Heart left ventricle (tissue), 16 donors: ENCODE data around the gene PREX1. TPM values are rescaled to one million over a fixed set of nuclear protein-coding genes. Genes with fewer than 3 reads are reported as not detected.

ENCODE experiments used
- ATAC-seq, 4 donors: fragments of 200-7000 bp; cut with Tn5 transposase; one replicate each; pipeline ENCODE4 v1.9.1; 2020 to 2022; ENCODE audit warnings: moderate library complexity in 4 of 4, mild to moderate bottlenecking in 3 of 4, moderate number of reproducible peaks in 1 of 4
- DNase-seq, 5 donors: peaks; one replicate each; pipeline ENCODE4 v3.0.0-alpha.2; 2020
- H3K27ac ChIP-seq, 12 donors: fragments of 200-600 bp; sonication (generic) in 4 of 12; one replicate each; pipeline versions ENCODE4 v1.5.0 to v1.8.0; 2016 to 2022; ENCODE audit warnings: mild to moderate bottlenecking in 2 of 12
- H3K27me3 ChIP-seq, 9 donors: fragments of 200-600 bp; sonication (generic) in 2 of 9; one replicate each; pipeline versions ENCODE4 v1.5.1 to v1.8.0; 2016 to 2022; ENCODE audit warnings: mild to moderate bottlenecking in 3 of 9
- H3K36me3 ChIP-seq, 9 donors: fragments of 200-600 bp; sonication (generic) in 2 of 9; one replicate each; pipeline versions ENCODE4 v1.5.0 to v1.8.0; 2018 to 2022; ENCODE audit warnings: mild to moderate bottlenecking in 2 of 9
- H3K4me1 ChIP-seq, 12 donors: fragments of 200-600 bp; sonication (generic) in 4 of 12; one replicate each; pipeline versions ENCODE4 v1.5.0 to v1.8.0; 2016 to 2022; ENCODE audit warnings: mild to moderate bottlenecking in 3 of 12
- H3K4me3 ChIP-seq, 12 donors: fragments of 200-600 bp; sonication (generic) in 4 of 12; one replicate each; pipeline versions ENCODE4 v1.5.0 to v1.8.0; 2017 to 2022; ENCODE audit warnings: mild to moderate bottlenecking in 9 of 12, moderate library complexity in 4 of 12
- H3K9me3 ChIP-seq, 12 donors: fragments of 200-600 bp; sonication (generic) in 4 of 12; one replicate each; pipeline versions ENCODE4 v1.5.0 to v1.8.0; 2016 to 2022; ENCODE audit warnings: mild to moderate bottlenecking in 1 of 12
- CTCF ChIP-seq, 12 donors: fragments of 200-600 bp; sonication (generic) in 4 of 12; IDR thresholded peaks; one replicate each; pipeline versions ENCODE4 v1.5.0 to v1.8.0; 2018 to 2022; ENCODE audit warnings: antibody characterized with exemption in 12 of 12, mild to moderate bottlenecking in 5 of 12
- POLR2A ChIP-seq, 2 donors: fragments of 450-650 bp; IDR thresholded peaks; one replicate each; pipeline ENCODE4 v1.6.1; 2017; ENCODE audit warnings: antibody characterized with exemption in 2 of 2, mild to moderate bottlenecking in 2 of 2, moderate library complexity in 2 of 2
- WGBS, 4 donors: extraction: QIAGEN DNeasy Blood & Tissue Kit in 2 of 4; methylation state at CpG; one replicate each; pipeline versions ENCODE4 v1.1.5 to v1.1.7; 2013 to 2018; 5-methylcytosine and 5-hydroxymethylcytosine counted together
- intact Hi-C, 10 donors: fragments of 100-400 bp; cut with DNase I; formaldehyde crosslinking; loops; one replicate each; pipeline versions ENCODE4 v1.11.1 to v1.14.2; 2022
- polyA plus RNA-seq, 2 donors: library from polyadenylated mRNA; stranded (reverse); fragments of 200-250 nt; gene quantifications; one replicate each; pipeline ENCODE4 v1.2.3, GENCODE V29; 2013
- total RNA-seq, 9 donors: library from RNA; depleted of rRNA in 2 of 9; stranded (reverse); fragments of >200 nt in 2 of 9; fragmentation: NEBNext Ultra II Directional in 3 of 9; extraction: Animal tissue kit (Norgen Biotek cat#: 25700) in 3 of 9; gene quantifications; one replicate each; pipeline versions ENCODE4 v1.1.0 to v1.2.4, GENCODE V29; 2016 to 2023
- donor health status: ischemic (EF 13 %, LVEDD 7.1; RV severe dilation, severe dysfunction).
- donor health status: healthy with polysubstance abuse.
- donor health status: DM: no; HTN: yes; CAD: no.
- donor health status: DM: no; HTN: no; CAD: no.
- donor health status: ischemic (EF 25% LVEDD 6.9; RV normal size, moderate dysfunction).
- donor health status: ischemic (EF 25% LVEDD 5.7; RV mildly dilated, moderate dysfunction).
- donor health status: healthy.
- donor health status: DM: yes; HTN: yes; CAD: no.
- donor health status: ischemic (EF 35%, LVEDD 5.7; RV mildly dilated, moderate dysfunction).
- donor health status: nonischemic (EF 11% LVEDD 7.7; RV severe dilation, severe dysfunction).
- donor health status: DM: yes; HTN: yes; CAD: no.
- donor health status: PGD.
- donor health status: ischemic (EF 29% LVEDD 5.4; RV normal size, mild dysfunction).
- donor health status: nonischemic (EF 23%, LVEDD 6.1; RV moderate dilation, normal function).

The PREX1 gene
- total and polyA plus RNA-seq, 11 donors = 7.2 to 41.5 (median 11.9) TPM

GRCh38 chr20:48651271-48651670, 176.5 kb downstream of the PREX1 start:
- intact Hi-C loops = loop anchor here in 1 of 10 donors (10.0 kb wide), 1 partner anchor 174 kb away; the partner anchor contains the start of gene PREX1

GRCh38 chr20:48649868-48650267, 177.9 kb downstream of the PREX1 start:
- peaks cover 0 to 100% (median 57%) of the 10 kb centered on the region in 9 donors for H3K36me3 ChIP-seq
- TF ChIP-seq CTCF (IDR thresholded peaks at IDR 0.05) = no peak
- no peak for TF ChIP-seq POLR2A (IDR thresholded peaks at IDR 0.05)

More at GRCh38 chr20:48651271-48651670, 176.5 kb downstream of the PREX1 start:
- TF ChIP-seq CTCF (IDR thresholded peaks at IDR 0.05) (no peak), POLR2A (IDR thresholded peaks at IDR 0.05) (no peak)
- peaks cover 0 to 6% (median 0%) of the 10 kb centered on the region in 12 donors for H3K4me1 ChIP-seq
- peaks cover 0 to 100% (median 48%) of the 10 kb centered on the region in 9 donors for H3K36me3 ChIP-seq
- no peaks in the 10 kb centered on the region for H3K27me3 ChIP-seq
- DNase-seq (peak in 1 of 5 donors; percentile 7), ATAC-seq (no peak)
- H3K4me3 ChIP-seq = no peak overlapping the region
- WGBS, 4 donors = 87 to 96% (median 95%) methylated on average over 14 of the region's 14 CpGs
- no peaks in the 10 kb centered on the region for H3K9me3 ChIP-seq
- no peak overlapping the region for H3K27ac ChIP-seq

GRCh38 chr20:48649104-48649626, 178.6 kb downstream of the PREX1 start:
- intact Hi-C loops = no loop called here

More at GRCh38 chr20:48649868-48650267, 177.9 kb downstream of the PREX1 start:
- ATAC-seq (no peak), DNase-seq (peak in 1 of 5 donors; percentile 12)
- H3K4me3 ChIP-seq = no peak overlapping the region
- H3K4me1 ChIP-seq = peaks cover 0 to 6% (median 0%) of the 10 kb centered on the region in 12 donors
- H3K9me3 ChIP-seq = no peaks in the 10 kb centered on the region
- no peak overlapping the region for H3K27ac ChIP-seq
- no peaks in the 10 kb centered on the region for H3K27me3 ChIP-seq
- intact Hi-C loops = loop anchor here in 1 of 10 donors (10.0 kb wide), 1 partner anchor 175 kb away; the partner anchor contains the start of gene PREX1
- 93 to 97% (median 96%) methylated on average over 9 of the region's 9 CpGs for WGBS, 4 donors

More at GRCh38 chr20:48649104-48649626, 178.6 kb downstream of the PREX1 start:
- Histone ChIP-seq H3K9me3 (no peaks in the 10 kb centered on the region), H3K27me3 (no peaks in the 10 kb centered on the region), H3K36me3 (peaks cover 0 to 100% (median 59%) of the 10 kb centered on the region in 9 donors), H3K4me3 (no peak overlapping the region), H3K27ac (no peak overlapping the region), H3K4me1 (peaks cover 0 to 6% (median 0%) of the 10 kb centered on the region in 12 donors)
- DNase-seq (peak in 1 of 5 donors; percentile 11), ATAC-seq (no peak)
- WGBS, 4 donors = 90 to 92% (median 91%) methylated on average over 7 to 9 of the region's 9 CpGs
- TF ChIP-seq POLR2A (IDR thresholded peaks at IDR 0.05) = no peak
- no peak for TF ChIP-seq CTCF (IDR thresholded peaks at IDR 0.05)
